Keratinocyte (primary cell): Measurements from ENCODE around the gene ARL15. TPM values are rescaled to one million over a fixed set of nuclear protein-coding genes. Genes with fewer than 3 reads are reported as not detected.

Experiments used
- DNase-seq: peaks from one replicate; pipeline ENCODE4 v3.0.0-alpha.2; 2011; ENCODE audit warnings: low read depth, missing footprints, low spot score
- FAIRE-seq: peaks from 2 replicates; lab custom pipeline; 2011; peaks lifted over from hg19 to GRCh38; lab: Jason Lieb, UNC
- H2AFZ ChIP-seq: 2 replicates; pipeline ENCODE4 v1.6.0; 2012; ENCODE audit warnings: low read length, control low read depth, inconsistent platforms; ENCODE audit not compliant: control insufficient read depth
- H3K27ac ChIP-seq: 2 replicates; pipeline ENCODE4 v1.5.1; 2011; ENCODE audit warnings: low read length; ENCODE audit not compliant: control insufficient read depth, insufficient read depth
- H3K27me3 ChIP-seq: 3 replicates; pipeline ENCODE4 v1.6.0; 2011; ENCODE audit warnings: low read length; ENCODE audit not compliant: control insufficient read depth, insufficient read depth; ENCODE audit errors: extremely low read depth
- H3K36me3 ChIP-seq, 2 experiments: 2 replicates in 1 of 2; 3 replicates in 1 of 2; pipeline ENCODE4 v1.5.1; 2011; ENCODE audit warnings: low read length in 2 of 2, mild to moderate bottlenecking in 1 of 2; ENCODE audit not compliant: control insufficient read depth in 2 of 2, insufficient read depth in 2 of 2; ENCODE audit errors: extremely low read depth in 1 of 2
- H3K4me1 ChIP-seq: 3 replicates; pipeline ENCODE4 v1.5.1; 2011; ENCODE audit warnings: low read length; ENCODE audit not compliant: control insufficient read depth, insufficient read depth; ENCODE audit errors: extremely low read depth
- H3K4me2 ChIP-seq: 3 replicates; pipeline ENCODE4 v1.6.0; 2011; ENCODE audit warnings: low read depth, low read length; ENCODE audit not compliant: control insufficient read depth, insufficient read depth; ENCODE audit errors: extremely low read depth
- H3K4me3 ChIP-seq, 3 experiments: fragments of 200-600 bp in 1 of 3; sonication (generic) in 1 of 3; 2 replicates in 2 of 3; 3 replicates in 1 of 3; pipeline ENCODE4 v1.5.1; 2011 to 2016; ENCODE audit warnings: low read length in 3 of 3, mild to moderate bottlenecking in 3 of 3, control low read depth in 2 of 3, inconsistent platforms in 1 of 3, low read depth in 1 of 3, mixed read lengths in 1 of 3, mixed run types in 1 of 3, moderate library complexity in 1 of 3; ENCODE audit not compliant: control insufficient read depth in 2 of 3, insufficient read depth in 2 of 3; ENCODE audit errors: extremely low read depth in 1 of 3
- H3K79me2 ChIP-seq: 2 replicates; pipeline ENCODE4 v1.6.0; 2012; ENCODE audit warnings: low read length; ENCODE audit not compliant: control insufficient read depth, insufficient read depth
- H3K9ac ChIP-seq: 3 replicates; pipeline ENCODE4 v1.6.0; 2011; ENCODE audit warnings: low read length; ENCODE audit not compliant: control insufficient read depth, insufficient read depth; ENCODE audit errors: extremely low read depth
- H3K9me1 ChIP-seq: 3 replicates; pipeline ENCODE4 v1.6.0; 2011; ENCODE audit warnings: low read length; ENCODE audit not compliant: control insufficient read depth, insufficient read depth; ENCODE audit errors: extremely low read depth
- H3K9me3 ChIP-seq: 2 replicates; pipeline ENCODE4 v1.5.1; 2012; ENCODE audit warnings: low read depth, low read length; ENCODE audit not compliant: control insufficient read depth
- H4K20me1 ChIP-seq: 3 replicates; pipeline ENCODE4 v1.6.0; 2011; ENCODE audit warnings: low read length; ENCODE audit not compliant: control insufficient read depth, insufficient read depth; ENCODE audit errors: extremely low read depth
- CTCF ChIP-seq, 3 experiments: IDR thresholded peaks in 1 of 3; conservative IDR thresholded peaks in 1 of 3; optimal IDR thresholded peaks in 1 of 3; 2 replicates in 2 of 3; 3 replicates in 1 of 3; pipeline versions ENCODE3 to v1.5.1; 2011; ENCODE audit warnings: low read length in 3 of 3, mild to moderate bottlenecking in 3 of 3, moderate library complexity in 2 of 3, control low read depth in 1 of 3, inconsistent platforms in 1 of 3; ENCODE audit not compliant: insufficient read depth in 2 of 3; ENCODE audit errors: extremely low read depth in 1 of 3
- EZH2 ChIP-seq: IDR thresholded peaks from one replicate; pipeline ENCODE4 v1.6.1; 2012; ENCODE audit warnings: inconsistent platforms, mild to moderate bottlenecking, low read length, moderate library complexity
- dilution Hi-C: fragments of 300-500 bp; cut with MboI; formaldehyde crosslinking; loops from one replicate; pipeline ENCODE4 v1.7.0; 2020; ENCODE audit warnings: low sequenced_read_pairs; ENCODE audit not compliant: extremely low pct_ligation_motif_present
- polyA plus RNA-seq, 5 experiments: library from polyadenylated mRNA; depleted of rRNA in 3 of 5; stranded (reverse) in 3 of 5; stranded (forward) in 1 of 5; unstranded in 1 of 5; fragments of >200 nt; gene quantifications; 1 replicate in 1 of 5; 2 replicates in 3 of 5; 3 replicates in 1 of 5; pipeline versions ENCODE4 v1.2.1 to v1.2.3, GENCODE V29; 2011 to 2012; ENCODE audit warnings: missing spikeins in 2 of 5, low read depth in 1 of 5, low replicate concordance in 1 of 5

ARL15 gene
- polyA plus RNA-seq, 1 donor (not counting 4 experiments of a cell fraction or from before 2014, with no cell fraction given) = 19.7 TPM

DNA sequence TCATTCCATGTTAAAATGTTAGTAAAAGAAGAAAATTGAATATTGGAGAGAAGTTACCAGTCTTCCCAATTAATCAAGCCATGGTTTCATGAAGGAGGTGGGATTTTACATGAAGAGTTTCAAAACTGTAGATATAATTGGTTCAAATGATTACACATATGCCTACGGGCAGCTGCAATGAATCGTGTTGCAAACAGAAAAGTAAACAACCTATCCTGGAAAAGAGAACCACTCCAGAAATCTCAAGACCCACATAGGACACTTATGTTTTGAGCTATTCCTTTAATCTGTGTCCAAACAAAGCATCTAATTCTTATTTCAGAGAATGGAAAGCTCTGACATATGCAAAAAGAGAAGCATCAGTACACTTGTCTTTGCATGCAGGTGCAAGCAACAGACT is 409.7 kb downstream of the ARL15 start:
- dilution Hi-C loops = no loop called here

GRCh38 chr5:53895091-53895683 is 415.2 kb downstream of the ARL15 start:
- Histone ChIP-seq H3K27ac (no peak overlapping the region), H3K9me1 (no peaks in the 10 kb centered on the region), H3K79me2 (no peaks in the 10 kb centered on the region), H2AFZ (no peak overlapping the region), H4K20me1 (no peaks in the 10 kb centered on the region), H3K4me3 (no peak overlapping the region), H3K36me3 (no peaks in the 10 kb centered on the region), H3K4me2 (no peak overlapping the region), H3K4me1 (no peaks in the 10 kb centered on the region), H3K27me3 (no peaks in the 10 kb centered on the region), H3K9ac (no peak overlapping the region), H3K9me3 (no peaks in the 10 kb centered on the region)
- dilution Hi-C loops = no loop called here
- DNase-seq (no peak), FAIRE-seq (no peak)
- TF ChIP-seq CTCF (optimal IDR thresholded peaks at IDR 0.05 in 1 of 3, IDR thresholded peaks at IDR 0.05 in 1 of 3, conservative IDR thresholded peaks at IDR 0.05 in 1 of 3; ENCODE audit: extremely low read depth in 1 of 3, insufficient read depth in 2 of 3, low read length in 3 of 3) = no peak
- TF ChIP-seq EZH2 = no peak

More for the DNA sequence above, 409.7 kb downstream of the ARL15 start:
- H3K4me3 ChIP-seq = no peak overlapping the region
- H3K27me3 ChIP-seq = no peaks in the 10 kb centered on the region
- no peaks in the 10 kb centered on the region for H4K20me1 ChIP-seq
- H3K9me1 ChIP-seq = no peaks in the 10 kb centered on the region
- no peaks in the 10 kb centered on the region for H3K79me2 ChIP-seq
- H2AFZ ChIP-seq = no peak overlapping the region
- no peaks in the 10 kb centered on the region for H3K36me3 ChIP-seq
- no peak for DNase-seq
- H3K4me2 ChIP-seq = no peak overlapping the region
- no peaks in the 10 kb centered on the region for H3K4me1 ChIP-seq
- no peak for FAIRE-seq
- H3K9me3 ChIP-seq = no peaks in the 10 kb centered on the region
- no peak overlapping the region for H3K27ac ChIP-seq
- no peak for TF ChIP-seq CTCF (optimal IDR thresholded peaks at IDR 0.05 in 1 of 3, IDR thresholded peaks at IDR 0.05 in 1 of 3, conservative IDR thresholded peaks at IDR 0.05 in 1 of 3; ENCODE audit: extremely low read depth in 1 of 3, insufficient read depth in 2 of 3, low read length in 3 of 3)
- no peak for TF ChIP-seq EZH2
- H3K9ac ChIP-seq = no peak overlapping the region
